Naive B cell (primary cell): ENCODE data around the gene FSTL3. TPM values are rescaled to one million over a fixed set of nuclear protein-coding genes. Genes with fewer than 3 reads are reported as not detected.
"Not testable (repeated sequence)": the region's sequence is repeated elsewhere in the genome, so short reads cannot be mapped to it uniquely, and the experiment has no call there.

Source experiments
- ATAC-seq, 2 donors: fragments of 150-1000 bp; cut with Tn5 transposase; 2 replicates each; pipeline ENCODE4 v1.10.0; 2021; ENCODE audit warnings: low read depth in 2 of 2, mild to moderate bottlenecking in 2 of 2, moderate library complexity in 2 of 2
- DNase-seq: peaks from one replicate; pipeline ENCODE4 v3.0.0; 2022
- H3K27ac Mint-ChIP-seq, 6 donors: one replicate each; pipeline ENCODE4 v1.8.0; 2020 to 2022; ENCODE audit warnings: mild to moderate bottlenecking in 6 of 6, mixed read lengths in 6 of 6, moderate library complexity in 5 of 6, inconsistent platforms in 2 of 6
- H3K27me3 Mint-ChIP-seq, 3 donors: one replicate each; pipeline ENCODE4 v1.8.0; 2021 to 2022; ENCODE audit warnings: mixed read lengths in 3 of 3, mild to moderate bottlenecking in 1 of 3
- H3K36me3 Mint-ChIP-seq, 2 donors: one replicate each; pipeline ENCODE4 v1.8.0; 2020 to 2022; ENCODE audit warnings: mixed read lengths in 2 of 2, inconsistent platforms in 1 of 2, mild to moderate bottlenecking in 1 of 2
- H3K4me1 Mint-ChIP-seq, 3 donors: one replicate each; pipeline ENCODE4 v1.8.0; 2020 to 2022; ENCODE audit warnings: mixed read lengths in 3 of 3, inconsistent platforms in 1 of 3, mild to moderate bottlenecking in 1 of 3, moderate library complexity in 1 of 3
- H3K4me3 Mint-ChIP-seq, 8 donors: one replicate each; pipeline ENCODE4 v1.8.0; 2020 to 2022; ENCODE audit warnings: mild to moderate bottlenecking in 8 of 8, mixed read lengths in 8 of 8, moderate library complexity in 8 of 8, inconsistent platforms in 2 of 8
- H3K9me3 Mint-ChIP-seq, 7 donors: one replicate each; pipeline ENCODE4 v1.8.0; 2020 to 2022; ENCODE audit warnings: mixed read lengths in 7 of 7, mild to moderate bottlenecking in 5 of 7, inconsistent platforms in 2 of 7, moderate library complexity in 1 of 7
- polyA plus RNA-seq, 6 donors: library from polyadenylated mRNA; unstranded; fragments of 300-500 nt; fragmentation: Illumina TruSeq; gene quantifications; one replicate each; pipeline ENCODE4 v1.2.3, GENCODE V29; 2021; ENCODE audit warnings: low read depth in 6 of 6

Gene FSTL3
- polyA plus RNA-seq, 6 donors from 2014 or later: 0.77 to 3.6 (median 2.8) TPM; not detected in 1

GRCh38 chr19:687569-688166 lies 11.5 kb downstream of the FSTL3 start:
- H3K9me3 Mint-ChIP-seq: no peaks in the 10 kb centered on the region
- H3K27ac Mint-ChIP-seq: peak overlapping the region in 1 of 6 donors; percentile 65
- H3K4me1 Mint-ChIP-seq: no peaks in the 10 kb centered on the region

DNA sequence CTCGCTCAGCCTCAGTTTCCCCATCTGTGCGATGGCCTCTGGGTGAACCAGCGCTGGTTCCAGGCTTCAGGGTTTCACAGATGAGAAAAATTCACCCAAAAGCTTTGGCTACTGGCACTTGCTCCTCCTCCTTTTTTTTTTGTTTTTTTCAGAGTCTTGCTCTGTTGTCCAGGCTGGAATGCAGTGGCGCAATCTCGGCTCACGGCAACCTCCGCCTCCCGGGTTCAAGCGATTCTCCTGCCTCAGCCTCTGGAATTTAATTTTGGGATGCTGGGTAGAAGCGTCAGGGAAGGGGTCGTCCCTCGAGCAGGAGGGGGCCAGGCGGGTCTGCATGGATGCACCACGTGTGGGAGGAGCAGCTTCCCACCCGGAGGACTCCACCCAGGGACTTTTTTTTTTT lies 12.0 kb downstream of the FSTL3 start:
- no peak overlapping the region for H3K27ac Mint-ChIP-seq
- H3K27me3 Mint-ChIP-seq: peaks cover 0 to 5% (median 0%) of the 10 kb centered on the region in 3 donors
- no peaks in the 10 kb centered on the region for H3K9me3 Mint-ChIP-seq
- no peaks in the 10 kb centered on the region for H3K4me1 Mint-ChIP-seq
- H3K36me3 Mint-ChIP-seq: no peaks in the 10 kb centered on the region
- ATAC-seq: no peak
- DNase-seq: no peak
- H3K4me3 Mint-ChIP-seq: peak overlapping the region in 1 of 8 donors; percentile 33

More at GRCh38 chr19:687569-688166, 11.5 kb downstream of the FSTL3 start:
- ATAC-seq: no peak
- no peaks in the 10 kb centered on the region for H3K36me3 Mint-ChIP-seq
- H3K4me3 Mint-ChIP-seq: no peak overlapping the region
- peaks cover 0 to 5% (median 0%) of the 10 kb centered on the region in 3 donors for H3K27me3 Mint-ChIP-seq
- DNase-seq: no peak

DNA sequence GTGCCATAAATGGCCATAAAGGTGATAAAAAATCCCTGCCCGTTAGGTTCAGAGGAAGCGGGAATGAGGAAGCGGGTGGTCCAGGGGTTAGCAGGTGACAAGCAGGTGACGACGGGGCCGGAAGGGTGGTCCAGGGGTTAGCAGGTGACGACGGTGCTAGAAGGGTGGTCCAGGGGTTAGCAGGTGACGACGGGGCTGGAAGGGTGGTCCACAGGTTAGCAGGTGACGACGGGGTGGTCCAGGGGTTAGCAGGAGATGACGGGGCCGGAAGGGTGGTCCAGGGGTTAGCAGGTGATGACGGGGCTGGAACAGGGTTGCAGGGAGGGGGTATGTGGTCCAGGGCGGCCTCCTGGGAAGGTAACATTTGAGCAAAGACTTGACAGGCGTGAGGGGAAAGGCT lies 12.8 kb downstream of the FSTL3 start:
- Mint-ChIP-seq H3K9me3 (no peaks in the 10 kb centered on the region), H3K27ac (peak overlapping the region in 1 of 6 donors; percentile 13), H3K36me3 (no peaks in the 10 kb centered on the region), H3K4me1 (no peaks in the 10 kb centered on the region), H3K4me3 (no peak overlapping the region), H3K27me3 (peaks cover 0 to 5% (median 0%) of the 10 kb centered on the region in 3 donors)
- no peak for DNase-seq
- no peak for ATAC-seq

DNA sequence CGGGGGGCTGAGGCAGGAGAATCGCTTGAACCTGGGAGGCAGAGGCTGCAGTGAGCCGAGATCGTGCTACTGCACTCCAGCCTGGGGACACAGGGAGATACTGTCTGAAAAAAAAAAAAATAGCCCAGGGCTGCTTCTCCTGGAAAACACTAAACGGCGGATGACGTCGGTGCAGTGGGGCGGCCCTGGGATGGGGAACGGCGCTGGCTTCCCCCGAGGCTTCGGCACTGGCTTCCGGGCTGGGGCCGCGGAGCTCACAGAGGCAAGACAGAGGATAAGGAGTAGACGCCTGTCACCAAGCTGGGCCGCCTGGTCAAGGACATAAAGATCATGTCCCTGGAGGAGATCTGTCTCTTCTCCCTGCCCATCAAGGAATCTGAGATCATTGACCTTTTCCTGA lies 14.0 kb downstream of the FSTL3 start:
- Mint-ChIP-seq H3K4me3 (no peak overlapping the region), H3K27me3 (peaks cover 0 to 15% (median 0%) of the 10 kb centered on the region in 3 donors)
- ATAC-seq: no peak

DNA sequence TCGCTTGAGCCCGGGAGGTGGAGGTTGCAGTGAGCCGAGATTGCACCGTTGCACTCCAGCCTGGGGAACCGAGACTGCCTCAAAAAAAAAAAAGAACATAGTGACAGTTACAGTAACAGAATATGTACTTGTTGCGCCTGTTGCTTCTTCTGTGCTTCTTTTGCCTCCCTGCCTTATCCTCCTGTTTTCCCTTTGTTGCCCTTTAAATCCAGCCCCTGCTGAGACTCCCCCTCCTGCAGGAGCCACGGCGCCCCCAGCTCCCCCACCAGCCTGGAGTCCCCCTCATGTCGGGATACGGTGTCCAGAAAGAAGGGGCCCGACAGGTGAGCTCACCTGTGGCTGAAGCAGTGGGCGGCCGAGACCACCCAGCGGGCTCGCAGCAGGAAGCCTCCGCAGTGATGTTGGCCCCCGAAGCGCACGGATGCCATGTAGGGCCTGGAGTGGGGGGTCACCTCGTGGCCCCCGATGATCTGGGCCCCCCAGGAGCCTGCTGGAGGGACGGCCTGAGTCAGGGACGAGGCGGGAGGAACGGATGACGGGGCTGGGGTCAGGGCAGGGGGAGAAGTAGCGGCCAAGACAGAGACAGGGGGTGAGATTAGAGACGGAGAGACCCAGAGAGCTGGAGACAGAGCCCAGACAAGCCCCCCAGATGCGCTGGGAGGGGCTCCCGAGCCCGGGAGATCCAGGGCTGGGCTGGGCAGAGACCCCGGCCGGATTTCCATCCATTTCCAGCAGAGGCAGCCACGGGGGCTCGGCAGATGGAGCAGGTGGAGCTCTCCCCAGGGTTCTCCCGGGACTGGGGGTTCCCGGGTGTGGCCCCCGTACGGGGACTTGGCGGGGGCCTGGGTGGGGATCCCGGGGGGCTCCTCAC lies 18.5 kb downstream of the FSTL3 start:
- Mint-ChIP-seq H3K4me1 (peaks cover 0 to 7% (median 0%) of the 10 kb centered on the region in 3 donors), H3K27ac (peak overlapping the region in 2 of 6 donors; percentile 67 to 69), H3K9me3 (no peaks in the 10 kb centered on the region), H3K4me3 (peak overlapping the region in 1 of 8 donors; percentile 54), H3K36me3 (no peaks in the 10 kb centered on the region), H3K27me3 (peaks cover 0 to 32% (median 7%) of the 10 kb centered on the region in 3 donors)
- no peak for DNase-seq
- no peak for ATAC-seq

More for the DNA sequence above, 14.0 kb downstream of the FSTL3 start:
- Mint-ChIP-seq H3K4me1 (no peaks in the 10 kb centered on the region), H3K27ac (no peak overlapping the region), H3K36me3 (no peaks in the 10 kb centered on the region), H3K9me3 (no peaks in the 10 kb centered on the region)
- DNase-seq: no peak

DNA sequence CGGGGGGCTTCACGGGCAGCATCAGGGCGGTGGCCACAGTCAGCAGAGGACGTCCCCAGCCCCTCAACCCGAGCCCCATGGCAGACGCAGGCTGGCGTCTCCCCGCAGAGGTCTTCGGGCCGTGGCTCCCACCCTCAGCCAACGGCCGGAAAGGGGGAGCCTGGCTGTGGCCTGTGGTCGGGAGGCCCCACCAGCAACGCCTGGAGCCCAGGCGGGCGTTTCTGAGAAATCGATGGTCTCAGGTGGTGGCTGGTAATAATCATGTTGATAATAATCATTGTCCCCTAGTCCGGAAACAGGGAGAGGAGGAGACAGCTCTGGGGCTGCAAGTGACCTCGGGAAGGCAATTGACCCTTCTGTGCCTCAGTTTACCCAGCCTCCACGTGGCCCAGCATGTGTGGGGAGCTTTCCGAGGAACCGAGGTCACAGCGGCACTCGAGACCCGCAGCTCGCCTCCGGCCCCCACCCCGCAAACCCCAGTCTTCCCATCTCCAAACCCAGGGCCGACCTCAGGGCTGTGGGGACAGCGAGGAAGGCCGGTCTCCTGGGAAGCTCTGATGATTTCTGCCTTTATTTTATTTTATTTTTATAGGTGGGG lies 19.3 kb downstream of the FSTL3 start, which contains the start of gene PRSS57:
PRSS57 (minus strand) TSS at position 101 of the 598 bp plus-strand sequence; CDS start at position 79, 22 bp downstream.
- no peak for DNase-seq
- Mint-ChIP-seq H3K4me3 (peak within 1 kb of the TSS in 3 of 8 donors; percentile 26 to 64 (median 54)), H3K36me3 (no peaks in the 10 kb centered on the region), H3K4me1 (peaks cover 0 to 7% (median 0%) of the 10 kb centered on the region in 3 donors), H3K27me3 (peaks cover 0 to 32% (median 7%) of the 10 kb centered on the region in 3 donors), H3K27ac (peak within 1 kb of the TSS in 2 of 6 donors; percentile 67 to 69), H3K9me3 (no peaks in the 10 kb centered on the region)
- ATAC-seq: no peak

DNA sequence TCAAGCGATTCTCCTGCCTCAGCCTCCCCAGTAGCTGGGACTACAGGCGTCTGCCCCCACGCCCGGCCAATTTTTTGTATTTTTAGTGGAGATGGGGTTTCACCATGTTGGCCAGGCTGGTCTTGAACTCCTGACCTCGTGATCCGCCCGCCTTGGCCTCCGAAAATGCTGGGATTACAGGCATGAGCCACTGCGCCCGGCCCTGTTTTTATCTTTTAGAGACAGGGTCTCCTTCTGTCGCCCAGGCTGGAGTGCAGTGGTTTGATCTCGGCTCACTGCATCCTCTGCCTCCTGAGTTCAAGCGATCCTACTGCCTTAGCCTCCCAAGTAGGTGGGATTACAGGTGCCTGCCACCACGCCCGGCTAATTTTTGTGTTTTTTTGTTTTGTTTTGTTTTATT lies 22.3 kb downstream of the FSTL3 start:
- H3K9me3 Mint-ChIP-seq, H3K36me3 Mint-ChIP-seq, DNase-seq, ATAC-seq, H3K4me3 Mint-ChIP-seq: not testable (repeated sequence)
- Mint-ChIP-seq H3K27me3 (peaks cover 10 to 47% (median 21%) of the 10 kb centered on the region in 3 donors), H3K27ac (peak overlapping the region in 1 of 6 donors; percentile 47), H3K4me1 (peaks cover 6 to 15% (median 9%) of the 10 kb centered on the region in 3 donors)

- H3K4me1 Mint-ChIP-seq: peaks cover 9 to 24% (median 11%) of the 10 kb centered on the region in 3 donors
- not testable (repeated sequence) for H3K27ac Mint-ChIP-seq, H3K4me3 Mint-ChIP-seq, DNase-seq, H3K9me3 Mint-ChIP-seq, ATAC-seq
- peaks cover 10 to 43% (median 25%) of the 10 kb centered on the region in 3 donors for H3K27me3 Mint-ChIP-seq
- H3K36me3 Mint-ChIP-seq: peaks cover 0 to 10% of the 10 kb centered on the region in 2 donors
These were observed 23.7 kb downstream of the FSTL3 start for GRCh38 chr19:699885-700284.

DNA sequence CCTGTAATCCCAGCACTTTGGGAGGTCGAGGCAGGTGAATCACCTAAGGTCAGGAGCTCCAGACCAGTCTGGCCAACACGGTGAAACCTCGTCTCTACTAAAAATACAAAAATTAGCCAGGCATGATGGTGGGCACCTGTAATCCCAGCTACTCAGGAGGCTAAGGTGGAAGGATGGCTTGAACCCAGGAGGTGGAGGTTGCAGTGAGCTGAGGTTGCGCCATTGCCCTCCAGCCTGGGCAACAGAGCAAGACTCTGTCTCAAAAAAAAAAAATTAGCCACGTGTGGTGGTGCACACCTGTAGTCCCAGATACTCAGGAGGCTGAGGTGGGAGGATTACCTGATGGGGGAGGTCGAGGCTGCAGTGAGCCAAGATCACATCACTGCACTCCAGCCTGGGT lies 26.7 kb downstream of the FSTL3 start:
- not testable (repeated sequence) for H3K9me3 Mint-ChIP-seq, ATAC-seq, DNase-seq
- Mint-ChIP-seq H3K4me3 (peak overlapping the region in 6 of 8 donors; percentile 13 to 79 (median 44)), H3K27ac (peak overlapping the region in 1 of 6 donors; percentile 47), H3K4me1 (peaks cover 9 to 17% (median 11%) of the 10 kb centered on the region in 3 donors), H3K36me3 (peaks cover 0 to 10% of the 10 kb centered on the region in 2 donors), H3K27me3 (peaks cover 13 to 52% (median 33%) of the 10 kb centered on the region in 3 donors)

GRCh38 chr19:703329-703650 lies 27.1 kb downstream of the FSTL3 start:
- no peak overlapping the region for H3K27ac Mint-ChIP-seq
- DNase-seq (no peak), ATAC-seq (no peak)
- peaks cover 15 to 52% (median 33%) of the 10 kb centered on the region in 3 donors for H3K27me3 Mint-ChIP-seq
- peaks cover 9 to 17% (median 11%) of the 10 kb centered on the region in 3 donors for H3K4me1 Mint-ChIP-seq
- H3K4me3 Mint-ChIP-seq: peak overlapping the region in 5 of 8 donors; percentile 36 to 79 (median 54)
- peaks cover 0 to 10% of the 10 kb centered on the region in 2 donors for H3K36me3 Mint-ChIP-seq
- H3K9me3 Mint-ChIP-seq: peaks cover 0 to 9% (median 3%) of the 10 kb centered on the region in 7 donors

DNA sequence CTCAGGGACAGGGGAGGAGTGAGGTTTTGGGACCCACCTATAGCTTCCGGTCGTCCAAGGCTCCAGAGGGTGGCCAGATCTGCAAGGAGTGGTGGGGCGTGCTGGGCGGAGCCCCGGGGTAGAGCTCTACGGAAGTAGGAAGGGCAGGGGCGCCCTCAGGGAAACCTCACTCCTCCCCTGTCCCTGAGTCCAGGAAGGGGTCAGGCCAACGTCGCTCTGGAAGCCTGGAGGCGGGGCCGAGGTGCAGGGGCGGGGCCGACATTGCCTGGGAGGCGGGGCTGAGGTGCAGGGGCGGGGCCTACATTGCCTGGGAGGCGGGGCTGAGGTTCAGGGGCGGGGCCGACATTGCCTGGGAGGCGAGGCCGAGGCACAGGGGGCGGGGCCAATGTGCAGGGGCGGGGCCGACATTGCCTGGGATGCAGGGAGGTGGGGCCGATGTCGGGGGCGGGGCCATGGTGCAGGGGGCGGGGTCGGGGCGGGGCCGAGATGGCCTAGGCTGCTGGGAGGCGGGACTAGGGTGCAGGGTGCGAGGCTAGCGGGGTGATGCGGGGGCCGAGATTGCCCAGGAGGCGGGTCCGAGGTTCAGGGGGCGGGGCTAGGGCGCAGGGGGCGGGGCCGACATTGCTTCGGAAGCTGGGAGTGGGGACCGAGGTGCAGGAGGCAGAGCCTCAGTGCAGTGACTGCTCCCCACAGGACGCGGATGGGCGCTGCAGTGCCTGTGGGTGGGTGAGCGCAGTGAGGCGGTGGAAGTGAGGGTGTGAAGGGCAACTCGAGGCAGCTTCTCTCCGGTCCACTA lies 27.7 kb downstream of the FSTL3 start:
- Mint-ChIP-seq H3K9me3 (peaks cover 0 to 9% (median 3%) of the 10 kb centered on the region in 7 donors), H3K4me3 (peak overlapping the region in 5 of 8 donors; percentile 36 to 79 (median 54)), H3K27me3 (peaks cover 15 to 46% (median 30%) of the 10 kb centered on the region in 3 donors), H3K27ac (no peak overlapping the region), H3K36me3 (peaks cover 0 to 10% of the 10 kb centered on the region in 2 donors), H3K4me1 (peaks cover 9 to 17% (median 11%) of the 10 kb centered on the region in 3 donors)
- peak; percentile 63 to 65 for ATAC-seq
- DNase-seq: peak; percentile 20

DNA sequence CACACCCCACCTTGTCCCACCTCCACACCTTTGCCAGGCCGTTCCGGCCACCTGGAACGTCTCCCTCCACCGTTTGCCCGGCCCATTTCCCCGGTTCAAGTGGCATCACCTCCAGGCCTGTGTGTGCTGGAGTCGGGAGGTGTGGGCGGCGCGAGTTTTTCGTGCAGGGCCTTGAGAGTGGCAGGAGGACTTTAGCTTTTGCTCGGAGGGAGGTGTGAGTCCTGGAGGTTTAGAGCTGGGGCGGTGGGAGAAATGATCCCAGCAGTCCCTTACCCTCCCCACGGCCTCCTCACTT lies 28.2 kb downstream of the FSTL3 start:
- peaks cover 0 to 10% of the 10 kb centered on the region in 2 donors for H3K36me3 Mint-ChIP-seq
- H3K9me3 Mint-ChIP-seq: peaks cover 0 to 9% (median 3%) of the 10 kb centered on the region in 7 donors
- ATAC-seq: no peak
- peaks cover 9 to 17% (median 11%) of the 10 kb centered on the region in 3 donors for H3K4me1 Mint-ChIP-seq
- H3K27me3 Mint-ChIP-seq: peaks cover 15 to 45% (median 30%) of the 10 kb centered on the region in 3 donors
- peak overlapping the region in 2 of 8 donors; percentile 12 to 69 for H3K4me3 Mint-ChIP-seq
- no peak overlapping the region for H3K27ac Mint-ChIP-seq
- DNase-seq: no peak
